ENCODE measurements around the gene CHST6.
"Not testable (repeated sequence)": the region's sequence is repeated elsewhere in the genome, so short reads cannot be mapped to it uniquely, and the experiment has no call there.

CHST6 gene

DNA sequence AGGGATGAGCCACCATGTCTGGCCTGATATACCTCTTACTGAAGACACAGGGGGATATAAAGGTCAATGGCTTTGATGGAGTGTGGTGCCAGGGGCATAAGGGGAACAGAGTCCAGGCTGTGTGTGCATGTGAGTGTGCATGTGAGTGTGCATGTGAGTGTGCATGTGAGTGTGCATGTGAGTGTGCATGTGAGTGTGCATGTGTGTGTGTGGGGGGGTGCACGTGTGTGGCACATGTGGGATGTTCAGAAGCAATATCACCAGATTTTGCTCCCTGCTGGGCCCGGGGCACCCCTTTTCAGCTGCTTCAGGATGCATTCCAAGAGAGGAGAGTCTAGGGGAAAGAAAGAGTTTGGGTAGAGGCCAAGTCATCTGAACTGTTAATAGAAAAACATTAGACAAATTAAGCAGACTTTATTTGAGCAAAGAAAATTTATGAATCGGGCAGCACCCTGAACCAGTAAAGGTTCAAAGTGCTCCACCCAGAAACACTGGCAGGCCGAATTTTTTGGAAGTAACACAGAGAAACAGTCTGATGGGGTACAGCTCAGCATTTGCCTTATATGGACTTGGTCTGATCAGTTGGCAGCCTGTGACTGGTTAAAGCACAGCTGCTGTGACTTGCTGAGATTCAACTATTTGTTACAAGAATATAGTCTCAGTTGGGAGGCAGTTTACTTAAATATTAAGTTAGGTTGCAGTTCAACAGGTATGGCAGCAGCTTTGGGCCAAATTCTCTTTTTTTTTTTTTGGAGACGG, 31.0 kb upstream of the CHST6 start:
- no peak for DNase-seq (ENCODE audit: low read depth)
- no peak overlapping the region for H3K4me3 ChIP-seq (ENCODE audit: low read length)
- no peak for TF ChIP-seq CTCF (conservative IDR thresholded peaks at IDR 0.05; ENCODE audit: low read length)

DNA sequence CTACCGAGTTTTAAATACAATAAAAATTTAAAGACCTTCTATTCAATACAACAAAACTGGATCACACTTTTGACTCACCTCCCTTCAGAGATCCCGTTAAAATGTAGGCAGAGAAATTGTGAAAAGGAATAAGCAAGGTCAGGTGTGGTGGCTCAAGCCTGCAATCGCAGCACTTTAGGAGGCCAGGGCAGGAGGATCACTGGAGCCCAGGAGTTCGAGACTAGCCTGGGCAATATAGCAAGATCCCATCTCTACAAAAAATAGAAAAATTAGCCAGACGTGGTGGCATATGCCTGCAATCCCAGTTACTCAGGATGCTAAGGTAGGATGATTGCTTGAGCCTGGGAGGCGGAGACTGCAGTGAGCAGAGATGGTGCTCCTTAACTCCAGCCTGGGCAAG, 23.9 kb upstream of the CHST6 start:
- no peak for DNase-seq (ENCODE audit: low read depth)
- H3K4me3 ChIP-seq (ENCODE audit: low read length) = no peak overlapping the region
- TF ChIP-seq CTCF (conservative IDR thresholded peaks at IDR 0.05; ENCODE audit: low read length) = no peak

DNA sequence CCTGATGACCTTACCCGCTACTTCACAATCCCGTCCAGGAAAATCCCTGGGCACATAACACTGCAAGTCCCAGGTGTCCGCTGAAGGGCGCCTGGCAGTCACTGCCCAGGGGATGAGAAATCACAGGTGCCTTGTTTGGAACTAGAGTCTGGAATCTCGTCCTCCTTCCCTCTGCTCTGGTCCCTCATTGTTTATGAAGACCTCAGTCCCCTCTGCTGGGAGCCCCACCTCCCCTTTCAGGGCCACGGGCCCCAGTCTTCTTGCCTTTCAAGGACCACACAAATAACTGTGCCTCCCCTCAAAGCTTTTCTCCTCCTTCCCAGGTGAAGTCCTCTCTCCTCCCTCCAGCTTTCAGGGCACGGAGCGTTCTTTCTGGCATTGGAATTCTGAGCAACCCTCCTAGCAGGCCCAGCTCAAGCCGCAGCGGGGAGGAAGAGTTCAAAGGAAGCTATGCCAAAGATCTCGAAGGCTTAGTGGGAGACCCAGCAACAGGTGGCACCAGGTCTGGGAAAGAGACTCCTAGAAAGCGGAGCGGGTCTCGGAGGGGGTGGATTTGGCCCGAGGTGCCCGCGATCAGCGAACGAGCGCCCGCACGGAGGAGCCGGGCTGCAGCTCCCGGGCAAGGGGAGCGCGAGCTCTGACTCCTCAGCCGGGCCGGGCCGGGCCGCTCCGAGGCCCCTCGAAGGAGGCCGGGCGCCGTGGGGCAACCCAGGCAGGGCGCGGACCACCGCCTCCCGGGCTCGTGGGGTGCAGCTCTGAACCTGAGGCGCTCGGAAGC, 21.1 kb upstream of the CHST6 start:
- H3K4me3 ChIP-seq (ENCODE audit: low read length) = peak overlapping the region; percentile 78
- not testable (repeated sequence) for DNase-seq (ENCODE audit: low read depth)

- H3K4me3 ChIP-seq (ENCODE audit: low read length) = no peak overlapping the region
- no peak for DNase-seq (ENCODE audit: low read depth)
- TF ChIP-seq CTCF (conservative IDR thresholded peaks at IDR 0.05; ENCODE audit: low read length) = no peak
These were observed 19.1 kb upstream of the CHST6 start for GRCh38 chr16:75514296-75514695.

GRCh38 chr16:75506574-75506973, 11.3 kb upstream of the CHST6 start:
- no peak overlapping the region for H3K4me3 ChIP-seq (ENCODE audit: low read length)
- DNase-seq (ENCODE audit: low read depth) = peak; percentile 91
- TF ChIP-seq CTCF (conservative IDR thresholded peaks at IDR 0.05; ENCODE audit: low read length) = no peak

DNA sequence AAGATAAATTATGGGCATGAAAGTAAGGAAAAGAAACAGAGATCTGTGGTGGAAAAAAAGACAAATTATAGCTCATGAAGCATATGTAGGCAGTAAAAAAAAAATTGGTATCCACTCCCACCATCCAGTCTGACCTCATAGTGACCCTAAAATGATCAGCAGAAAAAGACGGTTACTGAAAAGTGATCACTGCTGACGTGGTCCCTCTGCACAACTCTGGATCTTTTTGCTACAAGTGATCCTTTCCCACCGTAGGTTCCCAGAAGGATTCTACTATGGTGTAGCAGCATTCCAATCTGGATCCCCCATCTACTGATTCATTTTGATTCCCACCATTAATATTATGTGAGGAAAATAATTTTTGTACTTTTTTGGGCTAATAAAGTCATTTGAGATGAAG, 10.9 kb upstream of the CHST6 start:
- no peak overlapping the region for H3K4me3 ChIP-seq (ENCODE audit: low read length)
- no peak for DNase-seq (ENCODE audit: low read depth)
- TF ChIP-seq CTCF (conservative IDR thresholded peaks at IDR 0.05; ENCODE audit: low read length) = no peak

- H3K4me3 ChIP-seq (ENCODE audit: low read length) = no peak overlapping the region
- no peak for TF ChIP-seq CTCF (conservative IDR thresholded peaks at IDR 0.05; ENCODE audit: low read length)
- no peak for DNase-seq (ENCODE audit: low read depth)
These were observed 8.6 kb upstream of the CHST6 start for GRCh38 chr16:75503801-75504200.

Data from AG10803 (cell line).